ENCODE measurements around the gene ELL2.
"Not testable (repeated sequence)": the region's sequence is repeated elsewhere in the genome, so short reads cannot be mapped to it uniquely, and the experiment has no call there.

The ELL2 gene

DNA sequence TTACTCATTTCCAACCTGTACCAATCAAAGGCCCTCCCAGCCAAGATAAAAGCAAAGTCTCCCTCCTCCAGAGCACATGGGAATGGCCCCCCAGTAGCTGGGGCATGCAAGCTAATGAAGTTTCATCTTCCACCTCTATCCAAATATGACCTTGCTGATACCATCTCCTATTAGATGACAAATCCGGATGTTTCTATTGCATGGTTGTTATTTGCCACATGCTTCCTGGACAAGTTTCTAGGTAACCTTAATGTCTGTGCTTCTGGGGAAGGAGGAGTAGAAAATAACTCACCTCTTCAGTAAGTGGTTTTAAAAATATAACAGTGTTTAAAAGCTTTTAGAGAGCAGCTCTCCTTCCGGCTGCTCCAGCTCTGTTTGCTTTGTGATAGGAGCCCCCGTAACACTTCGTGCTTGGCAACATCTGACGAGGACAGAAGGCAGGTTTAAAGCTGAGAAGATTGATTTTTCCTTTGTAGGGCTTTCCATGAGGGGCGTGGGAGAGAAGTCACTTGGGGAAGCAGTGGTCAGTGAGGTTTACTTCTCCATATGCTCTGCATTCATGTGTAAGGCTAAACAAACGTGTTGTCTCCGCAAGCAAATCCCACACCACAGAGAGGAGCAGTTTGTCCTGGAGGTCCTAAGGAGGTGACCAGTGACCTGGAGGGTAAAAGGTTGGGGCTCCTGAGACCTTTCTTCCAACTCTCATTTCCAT, 98.8 kb downstream of the ELL2 start:
- H3K4me3 Mint-ChIP-seq: no peak overlapping the region
- DNase-seq: no peak
- peaks cover 56% of the 10 kb centered on the region for H3K4me1 Mint-ChIP-seq
- H3K9me3 Mint-ChIP-seq: peaks cover 1% of the 10 kb centered on the region
- peaks cover 8% of the 10 kb centered on the region for H3K27me3 Mint-ChIP-seq
- H3K36me3 Mint-ChIP-seq: peaks cover 5% of the 10 kb centered on the region
- no peak overlapping the region for H3K27ac Mint-ChIP-seq
- CTCF ChIA-PET: interaction anchor here (0.6 to 10.7 kb wide), 5 partner anchors 15 to 737 kb away, joined by 3 to 125 read pairs (median 3); no protein-coding TSS in a partner anchor

DNA sequence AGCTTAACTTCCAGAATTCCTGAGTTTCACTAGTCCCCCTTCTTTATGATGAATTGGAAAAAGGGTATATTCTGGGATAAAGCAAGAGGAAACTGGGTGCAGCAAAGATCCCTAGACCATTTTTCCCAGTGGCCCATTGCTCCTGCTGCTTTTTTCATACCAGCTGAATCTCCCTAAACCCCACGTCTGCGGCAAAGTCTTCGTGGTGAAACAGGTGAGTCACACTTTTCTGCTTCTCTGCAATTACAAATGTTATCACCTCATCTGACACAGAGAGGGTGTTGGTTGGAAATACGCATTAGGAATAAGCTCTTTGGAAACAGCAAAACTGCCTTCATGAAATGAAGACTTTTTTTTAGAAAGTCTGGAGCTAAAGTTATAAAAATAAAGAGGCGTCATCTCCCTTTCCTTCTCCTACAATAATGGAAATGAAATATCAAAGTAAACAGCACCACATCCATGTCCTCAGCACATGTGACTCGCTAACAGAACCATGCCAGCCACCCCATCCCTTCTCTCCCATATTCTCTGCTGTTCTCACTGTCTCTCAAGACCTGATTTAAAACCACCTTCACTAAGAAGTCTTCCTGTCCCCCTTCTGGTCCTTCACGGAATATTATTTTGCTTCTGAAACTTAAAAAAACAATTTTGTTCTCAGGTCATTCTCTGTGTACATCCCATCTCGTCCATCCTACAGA, 99.6 kb downstream of the ELL2 start:
- Mint-ChIP-seq H3K9me3 (peaks cover 1% of the 10 kb centered on the region), H3K36me3 (peaks cover 2% of the 10 kb centered on the region), H3K4me1 (peaks cover 53% of the 10 kb centered on the region), H3K27me3 (peaks cover 8% of the 10 kb centered on the region), H3K4me3 (no peak overlapping the region), H3K27ac (no peak overlapping the region)
- CTCF ChIA-PET: interaction anchor here (0.6 to 10.7 kb wide), 9 partner anchors 14 to 738 kb away, joined by 3 to 125 read pairs (median 3); no protein-coding TSS in a partner anchor
- DNase-seq: peak; percentile 43

DNA sequence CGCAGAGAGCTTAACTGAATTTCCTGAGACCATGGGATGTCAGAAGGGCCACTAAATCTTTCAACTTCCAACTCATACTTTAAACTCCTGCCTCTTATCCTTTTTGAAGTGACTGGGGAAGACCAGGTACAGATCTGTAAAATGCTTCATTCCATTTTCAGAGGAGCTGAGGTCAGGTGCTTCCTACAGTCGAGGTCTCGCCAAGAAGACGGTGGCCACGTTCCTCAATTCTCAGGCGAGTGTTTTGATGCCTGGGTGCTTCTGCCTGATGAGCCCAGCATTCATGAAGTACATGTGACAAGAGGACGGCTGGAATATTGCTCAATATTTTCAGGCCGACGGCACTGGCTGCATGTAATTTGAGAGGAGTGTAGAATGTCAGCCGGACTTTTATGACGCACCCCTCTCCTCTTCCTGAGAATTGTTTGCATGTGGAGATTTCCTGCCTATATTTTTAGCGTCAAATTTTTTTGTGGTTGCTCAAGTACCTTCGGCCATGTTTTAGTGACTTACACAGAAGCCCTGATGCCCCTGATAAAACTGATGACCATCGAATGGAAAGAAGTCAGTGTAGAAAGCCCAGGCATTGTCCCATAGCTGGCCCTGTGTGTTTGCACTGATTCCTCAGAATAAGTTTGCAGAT, 100.3 kb downstream of the ELL2 start:
- Mint-ChIP-seq H3K27ac (no peak overlapping the region), H3K36me3 (no peaks in the 10 kb centered on the region), H3K4me3 (no peak overlapping the region), H3K4me1 (peaks cover 53% of the 10 kb centered on the region), H3K27me3 (peaks cover 8% of the 10 kb centered on the region), H3K9me3 (no peaks in the 10 kb centered on the region)
- CTCF ChIA-PET: interaction anchor here (0.6 to 10.7 kb wide), 10 partner anchors 13 to 739 kb away, joined by 3 to 125 read pairs (median 3); no protein-coding TSS in a partner anchor
- no peak for DNase-seq

DNA sequence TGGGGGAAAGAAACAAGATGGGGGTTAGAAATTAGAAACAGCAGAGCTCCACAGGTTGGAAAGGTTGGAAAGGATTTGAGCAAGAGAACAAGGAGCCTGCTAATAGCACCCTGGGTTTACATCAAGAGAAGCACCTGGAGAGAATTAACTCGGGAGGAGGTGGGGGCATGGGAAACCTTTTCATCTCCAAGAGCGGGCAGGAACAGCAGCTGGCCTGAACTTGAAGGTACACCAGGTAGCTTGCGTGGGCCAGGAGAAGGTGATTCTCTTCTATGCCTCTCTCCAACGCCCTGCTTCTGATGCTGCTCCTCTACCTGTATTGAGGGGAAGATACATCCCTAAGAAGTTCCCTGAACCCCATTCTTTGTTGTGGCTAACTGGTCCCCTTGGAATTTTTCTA, 102.0 kb downstream of the ELL2 start:
- CTCF ChIA-PET: interaction anchor here (0.6 to 10.7 kb wide), 9 partner anchors 10 to 741 kb away, joined by 3 to 125 read pairs (median 4); no protein-coding TSS in a partner anchor
- Mint-ChIP-seq H3K27ac (peak overlapping the region; percentile 16), H3K27me3 (peaks cover 8% of the 10 kb centered on the region)

DNA sequence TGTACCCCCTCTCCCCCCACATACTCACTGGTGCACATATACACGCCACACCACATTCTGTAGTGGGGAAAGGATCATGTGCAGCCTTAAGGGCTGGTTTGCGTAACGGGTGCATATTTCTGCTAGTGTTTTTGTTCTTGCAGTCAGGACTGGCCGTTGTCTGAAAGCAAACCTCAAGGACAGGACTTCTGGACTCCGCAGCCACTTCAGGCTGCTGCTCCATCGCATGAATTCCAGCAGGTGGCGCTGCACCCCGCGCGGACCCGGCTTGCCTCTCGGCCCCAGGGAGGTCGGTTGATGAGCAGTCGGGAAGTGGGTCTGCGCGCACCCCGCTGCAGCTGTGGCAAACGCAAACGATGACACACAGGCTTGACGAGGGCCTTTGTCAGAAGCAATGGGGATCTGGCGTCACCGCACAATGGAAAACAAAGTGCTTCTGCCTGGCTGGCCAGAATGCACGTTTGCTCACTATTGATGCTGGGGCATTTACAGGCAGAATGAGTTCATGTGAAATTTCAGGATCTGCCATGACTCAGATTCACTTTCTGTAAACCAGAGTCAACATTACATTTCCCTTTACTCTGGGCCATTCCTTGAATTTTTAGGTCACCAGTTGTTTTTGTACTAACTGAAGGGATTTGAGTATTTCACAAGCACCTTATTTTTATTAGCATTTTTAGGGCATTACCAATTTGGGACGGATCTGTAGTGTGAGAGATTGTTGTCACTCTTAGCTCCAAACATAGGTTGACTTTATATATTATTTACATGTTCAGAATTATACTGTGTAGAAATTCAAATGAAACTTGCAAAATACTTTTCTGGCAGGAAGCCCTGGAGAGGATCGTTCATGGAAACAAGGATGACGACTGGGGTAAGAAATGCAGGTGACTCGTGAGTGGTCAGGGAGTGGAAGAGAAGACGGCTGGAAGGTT, 102.7 kb downstream of the ELL2 start:
- peak; percentile 91 for DNase-seq
- Mint-ChIP-seq H3K27me3 (peaks cover 8% of the 10 kb centered on the region), H3K27ac (peak overlapping the region; percentile 16), H3K4me3 (peak overlapping the region; percentile 17), H3K36me3 (no peaks in the 10 kb centered on the region), H3K9me3 (no peaks in the 10 kb centered on the region), H3K4me1 (peaks cover 53% of the 10 kb centered on the region)
- CTCF ChIA-PET: interaction anchor here (0.6 to 10.7 kb wide), 10 partner anchors 10 to 743 kb away, joined by 3 to 125 read pairs (median 4); no protein-coding TSS in a partner anchor

More for the DNA sequence above, 102.0 kb downstream of the ELL2 start:
- no peak for DNase-seq
- Mint-ChIP-seq H3K9me3 (no peaks in the 10 kb centered on the region), H3K4me3 (no peak overlapping the region), H3K36me3 (no peaks in the 10 kb centered on the region), H3K4me1 (peaks cover 53% of the 10 kb centered on the region)

DNA sequence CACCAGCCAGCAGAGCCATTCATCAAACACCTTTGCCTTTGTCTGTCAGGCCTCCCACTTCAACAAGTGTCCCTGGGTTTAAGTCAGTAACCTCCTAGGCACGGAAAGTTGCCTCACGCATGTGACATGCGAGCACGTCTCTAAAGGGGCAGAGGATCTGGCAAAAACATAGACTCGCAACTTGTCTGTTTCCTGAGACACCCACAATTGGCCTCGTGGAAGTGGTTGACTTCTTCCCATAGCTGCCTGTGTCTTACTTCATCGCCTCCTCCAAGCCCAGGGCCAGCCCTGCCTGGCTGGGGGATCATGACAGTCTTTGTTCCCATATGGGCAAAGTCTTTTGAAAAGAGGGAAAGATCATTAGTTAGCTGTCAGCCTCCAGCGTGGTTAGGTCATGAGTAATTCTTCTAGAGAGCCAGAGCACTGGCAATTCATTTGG, 103.6 kb downstream of the ELL2 start:
- no peaks in the 10 kb centered on the region for H3K9me3 Mint-ChIP-seq
- H3K36me3 Mint-ChIP-seq: no peaks in the 10 kb centered on the region
- H3K4me1 Mint-ChIP-seq: peaks cover 47% of the 10 kb centered on the region
- no peak overlapping the region for H3K27ac Mint-ChIP-seq
- no peak for DNase-seq
- CTCF ChIA-PET: interaction anchor here (1.0 to 10.7 kb wide), 4 partner anchors 110 to 487 kb away, joined by 3 to 125 read pairs (median 6); no protein-coding TSS in a partner anchor
- no peak overlapping the region for H3K4me3 Mint-ChIP-seq
- H3K27me3 Mint-ChIP-seq: peaks cover 8% of the 10 kb centered on the region

DNA sequence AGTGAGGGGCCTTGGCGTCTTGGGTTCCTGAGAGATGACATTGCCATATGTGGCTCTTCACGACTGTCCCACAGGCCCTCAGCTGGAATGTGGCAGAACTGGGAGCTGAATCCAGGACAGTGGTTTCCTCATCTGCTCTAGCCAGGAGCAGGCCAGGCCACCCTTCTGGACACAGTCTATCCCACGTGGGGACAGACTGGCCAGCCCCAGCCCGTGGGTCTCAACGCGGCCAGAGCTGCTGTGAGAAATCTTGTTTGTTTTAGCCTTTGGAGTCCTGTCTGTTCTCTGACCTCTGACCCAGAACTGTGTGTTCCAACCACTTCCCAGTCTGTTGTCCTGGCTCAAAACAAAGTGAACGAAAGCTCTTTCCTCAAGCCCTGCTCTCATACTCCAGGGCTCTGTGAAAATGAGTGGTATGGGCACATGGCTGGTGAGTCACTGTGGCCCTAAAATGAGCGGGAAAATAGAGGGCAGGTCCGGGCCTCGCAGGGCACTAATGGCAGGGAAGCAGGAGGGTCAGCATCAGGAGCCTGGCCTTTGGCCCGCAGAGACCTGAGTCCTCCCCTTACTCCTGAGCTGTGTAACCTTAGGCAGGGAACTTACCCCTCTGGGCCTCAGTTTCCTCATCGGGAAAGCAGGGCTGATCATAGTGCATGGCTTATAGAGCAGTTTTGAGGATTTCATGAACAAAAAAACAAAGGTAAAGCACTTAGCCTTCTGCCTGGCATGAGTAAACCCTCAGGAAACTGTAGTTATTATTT, 104.3 kb downstream of the ELL2 start:
- Mint-ChIP-seq H3K4me1 (peaks cover 40% of the 10 kb centered on the region), H3K9me3 (no peaks in the 10 kb centered on the region), H3K27me3 (peaks cover 8% of the 10 kb centered on the region), H3K27ac (no peak overlapping the region), H3K36me3 (no peaks in the 10 kb centered on the region), H3K4me3 (no peak overlapping the region)
- no peak for DNase-seq
- CTCF ChIA-PET: interaction anchor here (0.7 to 10.7 kb wide), 6 partner anchors 76 to 488 kb away, joined by 3 to 125 read pairs (median 4); partner anchors contain the start of gene ELL2

DNA sequence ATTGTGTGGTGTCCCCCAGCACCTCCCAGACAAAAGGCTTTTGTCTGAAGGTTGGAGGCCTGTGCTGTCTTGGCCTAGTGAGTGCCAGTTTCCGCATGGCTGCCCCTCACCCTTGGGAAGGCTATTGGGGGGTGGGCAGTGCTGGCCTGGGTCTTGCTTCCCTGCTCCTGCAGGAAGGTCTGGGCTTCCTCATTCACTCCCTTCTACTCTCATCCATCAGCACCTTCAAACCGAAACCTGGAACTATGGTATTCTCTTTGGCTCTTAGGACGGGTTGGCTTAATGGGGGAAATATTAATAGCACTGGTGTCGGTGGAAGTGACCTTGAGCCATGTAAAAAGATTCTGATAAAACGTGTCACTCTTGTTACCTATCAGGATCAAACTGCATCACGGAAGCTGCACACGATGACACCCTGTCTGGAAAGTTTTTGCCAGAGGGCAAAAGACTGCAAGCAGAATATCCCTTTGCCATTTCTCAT, 105.1 kb downstream of the ELL2 start:
- CTCF ChIA-PET: interaction anchor here (0.7 to 10.7 kb wide), 5 partner anchors 10 to 489 kb away, joined by 3 to 125 read pairs (median 4); partner anchors contain the start of gene ELL2
- H3K4me3 Mint-ChIP-seq: no peak overlapping the region
- H3K27ac Mint-ChIP-seq: no peak overlapping the region
- no peaks in the 10 kb centered on the region for H3K9me3 Mint-ChIP-seq
- DNase-seq: no peak
- H3K4me1 Mint-ChIP-seq: peaks cover 32% of the 10 kb centered on the region
- H3K27me3 Mint-ChIP-seq: peaks cover 8% of the 10 kb centered on the region
- no peaks in the 10 kb centered on the region for H3K36me3 Mint-ChIP-seq

DNA sequence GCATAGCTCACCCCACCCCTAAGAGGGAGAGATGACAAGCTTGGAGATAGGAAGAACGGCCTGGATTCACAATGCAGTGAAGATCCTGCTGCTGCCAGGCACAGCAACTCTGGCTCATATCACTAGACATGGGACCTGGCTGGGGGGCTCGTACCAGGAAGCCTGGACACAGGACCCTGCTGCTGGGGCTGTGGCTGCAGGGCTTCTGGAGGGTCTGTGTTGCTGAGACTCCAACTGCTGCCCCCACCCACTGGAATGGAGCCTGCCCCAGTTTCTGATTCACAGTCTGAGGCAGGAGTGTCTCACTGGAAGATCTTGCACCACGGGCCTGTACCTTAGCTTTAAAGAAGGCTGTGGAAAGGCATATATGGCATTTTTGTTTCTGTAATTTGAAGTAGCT, 108.2 kb downstream of the ELL2 start:
- H3K9me3 Mint-ChIP-seq: no peaks in the 10 kb centered on the region
- no peak overlapping the region for H3K27ac Mint-ChIP-seq
- H3K4me1 Mint-ChIP-seq: peaks cover 5% of the 10 kb centered on the region
- H3K27me3 Mint-ChIP-seq: no peaks in the 10 kb centered on the region
- no peaks in the 10 kb centered on the region for H3K36me3 Mint-ChIP-seq
- no peak for DNase-seq
- CTCF ChIA-PET: interaction anchor here (0.6 to 3.6 kb wide), 6 partner anchors 11 to 490 kb away, joined by 3 to 20 read pairs (median 7); no protein-coding TSS in a partner anchor
- H3K4me3 Mint-ChIP-seq: no peak overlapping the region

DNA sequence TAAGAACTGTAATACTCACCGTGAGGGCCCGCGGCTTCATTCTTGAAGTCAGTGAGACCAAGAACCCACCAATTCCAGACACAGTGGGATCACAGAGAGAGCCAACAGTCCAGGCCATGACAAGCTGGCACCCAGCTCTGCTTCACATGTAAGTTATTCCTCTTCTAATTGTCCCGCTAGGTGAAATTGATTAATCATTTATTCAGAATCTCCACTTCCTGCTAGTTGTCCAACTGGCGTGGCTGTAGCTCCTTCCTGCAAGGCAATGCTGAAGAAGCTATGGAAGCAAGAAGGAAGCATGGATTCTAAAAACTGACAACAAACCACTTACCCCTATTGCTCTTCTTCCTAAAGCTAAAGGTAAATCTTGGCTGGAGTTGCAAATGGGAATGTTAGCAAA, 109.1 kb downstream of the ELL2 start:
- no peak overlapping the region for H3K4me3 Mint-ChIP-seq
- H3K27ac Mint-ChIP-seq: no peak overlapping the region
- DNase-seq: no peak
- no peaks in the 10 kb centered on the region for H3K36me3 Mint-ChIP-seq
- no peaks in the 10 kb centered on the region for H3K4me1 Mint-ChIP-seq
- no peaks in the 10 kb centered on the region for H3K27me3 Mint-ChIP-seq
- no peaks in the 10 kb centered on the region for H3K9me3 Mint-ChIP-seq
- CTCF ChIA-PET: interaction anchor here (1.4 to 3.6 kb wide), 3 partner anchors 67 to 484 kb away, joined by 4 to 20 read pairs (median 20); no protein-coding TSS in a partner anchor

DNA sequence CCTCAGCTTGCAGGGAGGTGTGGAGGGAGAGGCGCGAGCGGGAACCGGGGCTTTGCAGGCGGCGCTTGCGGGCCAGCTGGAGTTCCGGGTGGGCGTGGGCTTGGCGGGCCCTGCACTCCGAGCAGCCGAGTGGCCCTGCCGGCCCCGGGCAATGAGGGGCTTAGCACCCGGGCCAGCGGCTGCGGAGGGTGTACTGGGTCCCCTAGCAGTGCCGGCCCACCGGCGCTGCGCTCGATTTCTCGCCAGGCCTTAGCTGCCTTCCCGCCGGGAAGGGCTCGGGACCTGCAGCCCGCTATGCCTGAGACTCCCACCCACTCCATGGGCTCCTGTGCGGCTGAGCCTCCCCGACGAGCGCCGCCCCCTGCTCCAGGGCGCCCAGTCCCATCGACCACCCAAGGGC, 110.5 kb downstream of the ELL2 start:
- H3K27ac Mint-ChIP-seq, H3K9me3 Mint-ChIP-seq, DNase-seq, H3K4me3 Mint-ChIP-seq, H3K27me3 Mint-ChIP-seq, H3K4me1 Mint-ChIP-seq, H3K36me3 Mint-ChIP-seq: not testable (repeated sequence)
- CTCF ChIA-PET: interaction anchor here (3.6 to 3.9 kb wide), 2 partner anchors 70 to 485 kb away, joined by 20 to 22 read pairs; no protein-coding TSS in a partner anchor

DNA sequence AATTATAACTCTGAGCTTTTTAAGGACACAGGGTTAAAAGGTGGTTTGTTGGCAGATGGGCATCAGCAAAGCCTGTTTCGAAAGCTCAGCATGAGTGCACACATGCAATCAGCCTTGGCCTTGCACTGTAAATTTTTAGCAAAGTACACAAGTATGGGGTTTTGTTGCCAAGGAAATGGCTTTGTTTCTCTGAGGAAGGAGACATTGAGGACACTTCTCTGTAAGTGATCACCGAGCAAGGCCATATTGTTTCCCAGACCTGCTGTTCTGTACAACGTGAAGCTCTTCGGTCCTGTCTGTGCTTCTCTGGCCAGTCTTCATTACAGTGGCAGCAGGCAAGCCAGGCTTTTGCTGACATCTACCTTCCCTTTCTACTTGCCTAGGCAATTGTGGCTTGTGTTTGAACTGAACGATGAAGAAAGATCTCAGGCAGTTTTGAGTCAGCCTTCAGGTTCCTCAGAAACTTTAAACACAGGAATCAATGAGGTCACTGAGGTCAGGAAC, 111.2 kb downstream of the ELL2 start:
- Mint-ChIP-seq H3K9me3 (no peaks in the 10 kb centered on the region), H3K36me3 (no peaks in the 10 kb centered on the region), H3K4me3 (no peak overlapping the region), H3K27me3 (peaks cover 1% of the 10 kb centered on the region), H3K27ac (peak overlapping the region; percentile 54), H3K4me1 (peaks cover 3% of the 10 kb centered on the region)
- DNase-seq: no peak
- CTCF ChIA-PET: interaction anchor here (0.8 to 17.4 kb wide), 4 partner anchors 66 to 486 kb away, joined by 3 to 377 read pairs (median 30); no protein-coding TSS in a partner anchor
